ENCODE data around the gene SYNE4.

- no peak for TF ChIP-seq CTCF (IDR thresholded peaks at IDR 0.05)
- TF ChIP-seq POLR2A (IDR thresholded peaks at IDR 0.05) = no peak
Observed at GRCh38 chr19:35991731-35992450, 16.7 kb downstream of the SYNE4 start.
